GM18909 (cell line): Measurements from ENCODE around the gene SEC14L2.

ENCODE experiments used
- ATAC-seq: cut with Tn5 transposase; IDR thresholded peaks from one replicate; pipeline ENCODE4 v1.9.1; 2021; ENCODE audit warnings: mild to moderate bottlenecking; ENCODE audit not compliant: unreplicated experiment, poor library complexity

SEC14L2 gene

DNA sequence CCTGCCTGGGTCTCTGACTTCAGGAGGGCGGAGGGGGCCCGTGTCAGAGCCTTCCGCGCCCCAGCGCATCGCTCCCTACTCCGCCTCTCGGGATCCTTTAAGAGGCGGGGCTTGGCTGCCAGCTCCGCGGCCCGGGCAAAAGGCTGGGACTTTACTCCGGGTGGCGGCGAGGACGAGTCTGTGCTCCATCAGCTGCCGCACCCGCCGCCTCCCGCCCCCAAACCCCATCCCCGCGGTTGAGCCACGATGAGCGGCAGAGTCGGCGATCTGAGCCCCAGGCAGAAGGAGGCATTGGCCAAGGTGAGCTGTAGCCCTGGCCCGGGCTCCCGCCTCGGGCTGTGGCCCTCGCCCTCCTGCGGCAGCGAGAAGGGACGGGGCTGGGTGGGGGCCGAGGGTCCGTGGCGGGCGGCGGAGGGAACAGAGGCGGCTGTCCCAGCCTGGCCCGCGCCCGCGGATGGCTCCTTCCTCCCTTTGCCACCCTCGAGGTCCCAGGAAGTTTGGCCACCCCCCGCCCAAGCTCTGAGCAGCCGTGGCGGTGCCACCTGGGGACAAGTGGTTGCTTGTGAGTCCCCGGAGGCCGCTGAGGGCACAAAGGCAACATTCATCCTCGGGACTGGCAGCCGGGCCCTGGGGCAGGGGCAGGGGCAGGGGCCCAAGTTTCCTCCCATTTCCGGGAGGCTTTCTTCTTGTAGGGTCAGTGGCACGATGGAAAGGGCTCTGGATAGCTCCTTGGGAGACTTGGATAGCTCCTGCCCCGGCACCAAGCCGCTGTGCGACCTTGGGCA is at the start of gene SEC14L2:
Gene SEC14L2, plus strand, starts transcription at position 148 of the 785 bp plus-strand sequence. Its CDS starts 99 bp downstream, at position 247.
- no peak for ATAC-seq

DNA sequence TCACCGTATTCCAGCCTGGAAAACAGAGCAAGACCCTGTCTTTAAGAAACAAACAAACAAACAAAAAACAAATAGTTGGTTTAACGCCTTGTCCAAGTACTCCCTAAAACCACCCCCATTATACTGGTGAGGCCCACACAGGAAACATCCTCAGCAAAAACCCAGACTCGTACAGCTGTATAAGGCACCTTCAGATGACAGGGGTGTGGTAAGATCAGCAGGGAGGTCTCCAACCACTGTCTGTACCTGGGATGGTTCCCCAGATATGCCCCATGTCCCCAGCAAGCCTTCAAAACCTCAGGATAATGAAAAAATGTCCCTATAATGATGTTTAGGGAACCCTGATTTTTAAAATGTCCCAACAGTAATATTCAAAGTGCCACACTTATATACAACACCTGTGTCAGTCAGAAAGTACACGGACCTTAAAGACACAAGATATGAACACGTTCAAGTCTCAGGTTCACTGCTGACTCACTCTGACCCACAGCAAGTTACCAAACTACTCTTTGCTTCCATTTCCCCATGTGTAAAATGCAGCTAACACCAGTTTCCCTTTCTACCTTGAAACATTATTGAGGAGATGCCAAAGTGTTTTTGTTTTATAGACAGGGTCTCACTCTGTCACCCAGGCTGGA is 49.4 kb upstream of the SEC14L2 start:
- no peak for ATAC-seq

DNA sequence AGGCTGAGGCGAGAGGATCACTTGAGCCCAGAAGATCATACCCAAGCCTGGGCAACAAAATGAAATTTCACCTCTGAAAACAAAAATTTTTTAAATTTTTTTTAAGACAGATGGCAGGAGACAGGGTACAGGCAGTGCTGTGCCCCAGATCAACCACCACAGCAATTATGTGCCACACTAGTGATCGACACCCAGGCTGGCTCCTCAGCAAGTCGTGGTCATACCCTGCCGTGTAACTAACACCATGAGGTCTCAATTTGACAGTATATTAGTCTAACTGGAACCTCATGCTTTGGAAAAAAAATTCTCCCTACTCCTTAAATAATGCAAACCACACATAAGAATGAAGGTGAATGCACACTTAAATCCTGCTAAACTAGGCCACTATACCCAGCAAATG is 48.4 kb upstream of the SEC14L2 start:
- no peak for ATAC-seq

DNA sequence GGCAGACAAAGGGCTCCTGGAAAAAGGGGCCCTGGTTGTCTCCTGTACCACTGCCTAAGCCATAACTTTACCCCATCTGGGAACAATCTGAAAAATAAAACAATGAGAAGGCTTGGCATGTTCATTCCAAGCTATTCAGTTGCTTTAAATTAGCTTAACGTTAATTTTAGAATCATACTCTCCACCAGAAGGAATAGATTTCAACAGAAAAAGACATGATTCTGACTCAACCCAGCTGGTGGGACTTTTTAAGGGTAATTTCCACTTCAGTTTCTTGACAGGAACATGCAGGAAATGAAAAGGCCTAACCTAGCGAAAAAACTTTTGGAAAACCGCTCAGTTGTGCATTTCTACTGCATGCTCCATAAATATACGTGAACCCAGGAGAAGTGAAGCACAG is 48.0 kb upstream of the SEC14L2 start:
- ATAC-seq = no peak

DNA sequence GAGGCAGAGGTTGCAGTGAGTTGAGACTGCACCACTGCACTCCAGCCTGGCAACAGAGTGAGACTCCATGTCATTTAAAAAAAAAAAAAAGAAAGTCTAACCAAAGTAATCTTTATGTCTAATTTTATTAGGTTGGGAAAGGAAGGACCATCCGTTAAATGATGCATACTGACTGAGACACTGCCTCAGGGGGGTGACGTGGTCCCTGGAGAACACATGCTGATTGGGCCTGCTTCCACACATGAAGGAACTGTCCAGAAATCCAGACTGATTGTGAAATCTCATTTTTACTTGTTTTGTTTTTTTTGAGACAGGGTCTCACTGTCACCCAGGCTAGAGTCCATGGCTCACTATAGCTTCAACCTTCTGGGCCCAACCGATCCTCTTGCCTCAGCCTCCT is 45.6 kb upstream of the SEC14L2 start:
- no peak for ATAC-seq

DNA sequence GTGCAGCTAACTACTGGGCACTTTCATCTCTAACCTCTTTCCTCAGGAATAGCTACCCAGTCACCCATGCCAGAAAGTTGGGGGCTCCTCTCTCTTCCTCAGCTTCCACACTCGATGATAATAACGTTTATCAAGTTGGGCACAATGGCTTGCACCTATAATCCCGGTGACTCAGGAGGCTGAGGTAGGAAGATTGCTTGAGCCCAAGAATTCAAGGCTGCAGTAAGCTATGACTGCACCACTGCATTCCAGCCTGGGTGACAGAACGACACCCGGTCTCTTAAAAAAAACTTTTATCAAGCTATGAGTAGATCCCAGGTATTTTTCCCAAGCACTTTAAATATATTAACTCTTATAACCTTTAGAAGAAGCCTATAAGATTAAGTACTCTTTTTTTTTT is 42.2 kb upstream of the SEC14L2 start:
- no peak for ATAC-seq

DNA sequence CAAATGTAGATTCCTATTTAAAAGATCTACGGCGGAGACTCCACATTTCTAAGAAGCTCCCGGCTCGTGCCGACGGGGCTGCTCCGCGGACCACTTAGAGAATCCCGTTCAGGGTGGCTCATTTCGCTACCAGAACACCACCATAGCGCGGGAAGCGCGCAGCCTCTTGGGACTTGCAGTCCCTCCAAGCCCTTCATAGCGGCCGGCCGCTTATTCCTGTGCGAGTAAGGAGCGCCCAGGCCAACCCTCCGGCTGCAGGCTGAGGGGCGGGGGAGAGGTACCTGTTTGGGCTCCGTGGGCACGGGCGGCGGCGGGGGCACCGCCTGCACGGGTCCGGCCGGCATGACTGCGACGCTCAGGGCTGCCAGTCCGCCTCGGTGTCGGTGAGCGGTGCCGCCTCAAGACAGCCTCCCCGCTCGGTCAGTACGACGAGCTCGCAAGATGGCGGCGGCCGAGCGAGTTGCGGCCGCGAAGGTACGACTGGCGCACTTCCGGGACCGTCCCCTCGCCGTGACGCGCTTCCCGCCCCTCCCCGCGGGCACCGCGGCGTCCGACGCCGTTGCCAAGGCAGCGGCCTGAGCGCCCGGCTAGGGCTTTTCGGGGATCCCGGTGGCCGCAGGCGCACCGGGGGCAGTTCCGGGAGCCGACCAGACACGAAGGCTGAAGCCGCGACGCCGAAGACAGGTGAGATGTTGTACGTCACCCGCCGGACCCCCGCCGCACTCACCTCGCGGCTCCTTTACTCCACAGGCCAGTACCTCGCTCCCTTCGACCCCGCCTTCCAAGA is 40.2 kb upstream of the SEC14L2 start, which contains the start of the genes CCDC157 and SF3A1:
Gene CCDC157, plus strand, starts transcription at position 559 of the 787 bp plus-strand sequence. CDS start 8,994 bp downstream, outside the sequence.
Gene SF3A1, minus strand, starts transcription at position 446 of the 787 bp plus-strand sequence. Its CDS starts 102 bp downstream, at position 344.
- peak; percentile 89 for ATAC-seq

DNA sequence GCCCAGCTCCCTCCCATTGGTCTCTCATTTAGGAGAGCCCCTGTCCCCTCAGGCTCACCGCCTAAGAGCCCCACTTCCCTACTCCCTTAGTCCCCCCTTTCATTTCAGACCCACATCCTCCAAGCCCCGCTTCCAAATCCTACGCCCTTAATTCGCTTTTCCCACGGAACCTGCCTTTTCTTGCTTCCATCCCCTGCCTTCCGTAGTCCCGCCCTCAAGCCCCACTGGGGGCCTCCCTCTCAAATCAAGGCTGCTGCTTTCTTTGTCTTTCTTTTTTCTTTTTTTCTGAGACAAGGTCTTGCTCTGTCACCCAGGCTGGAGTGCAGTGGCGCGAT is 39.6 kb upstream of the SEC14L2 start:
- ATAC-seq = no peak

DNA sequence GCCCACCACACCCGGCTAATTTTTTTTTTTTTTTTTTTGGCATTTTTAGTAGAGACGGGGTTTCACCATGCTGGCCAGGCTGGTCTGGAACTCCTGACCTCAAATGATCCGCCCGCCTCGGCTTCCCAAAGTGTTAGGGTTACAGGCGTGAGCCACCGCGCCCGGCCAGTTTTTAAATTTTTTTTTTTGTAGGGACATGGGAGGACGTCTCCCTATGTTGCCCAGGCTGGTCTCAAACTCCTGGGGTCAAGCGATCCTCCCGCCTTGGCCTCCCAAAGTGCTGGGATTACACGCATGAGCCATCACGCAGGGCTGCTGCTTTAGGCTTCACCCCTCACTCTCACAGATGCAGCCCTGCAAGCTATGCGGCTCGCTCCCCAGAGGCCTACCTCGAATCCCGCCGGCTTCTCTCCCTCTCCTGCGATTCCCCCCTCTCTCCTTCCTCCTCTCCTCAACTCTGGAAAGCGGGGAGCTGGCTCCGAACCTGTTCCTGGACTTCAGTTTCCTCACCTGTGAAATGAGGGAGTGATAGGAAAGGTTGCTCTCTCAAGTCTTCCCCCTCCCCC is 39.1 kb upstream of the SEC14L2 start:
- ATAC-seq = no peak

DNA sequence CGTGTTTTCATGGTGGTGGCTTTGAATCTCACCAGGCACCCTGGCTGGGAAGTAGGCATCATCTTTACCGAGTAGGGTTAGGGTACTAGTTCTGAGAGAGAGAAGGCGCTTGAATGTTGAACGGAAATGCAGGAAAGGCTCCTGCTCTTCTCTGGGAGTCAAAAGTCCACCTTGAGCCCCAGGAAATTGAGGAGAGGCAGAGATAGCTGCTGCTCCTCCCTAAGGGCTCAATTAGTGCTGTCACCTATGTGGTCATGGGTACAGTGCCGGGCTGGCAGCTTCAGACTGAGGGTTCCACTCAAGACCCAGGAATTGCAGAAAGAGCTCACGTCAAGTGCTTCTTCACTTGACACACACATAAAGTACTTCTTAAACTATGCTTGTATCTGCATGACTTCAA is 38.3 kb upstream of the SEC14L2 start:
- ATAC-seq = no peak

DNA sequence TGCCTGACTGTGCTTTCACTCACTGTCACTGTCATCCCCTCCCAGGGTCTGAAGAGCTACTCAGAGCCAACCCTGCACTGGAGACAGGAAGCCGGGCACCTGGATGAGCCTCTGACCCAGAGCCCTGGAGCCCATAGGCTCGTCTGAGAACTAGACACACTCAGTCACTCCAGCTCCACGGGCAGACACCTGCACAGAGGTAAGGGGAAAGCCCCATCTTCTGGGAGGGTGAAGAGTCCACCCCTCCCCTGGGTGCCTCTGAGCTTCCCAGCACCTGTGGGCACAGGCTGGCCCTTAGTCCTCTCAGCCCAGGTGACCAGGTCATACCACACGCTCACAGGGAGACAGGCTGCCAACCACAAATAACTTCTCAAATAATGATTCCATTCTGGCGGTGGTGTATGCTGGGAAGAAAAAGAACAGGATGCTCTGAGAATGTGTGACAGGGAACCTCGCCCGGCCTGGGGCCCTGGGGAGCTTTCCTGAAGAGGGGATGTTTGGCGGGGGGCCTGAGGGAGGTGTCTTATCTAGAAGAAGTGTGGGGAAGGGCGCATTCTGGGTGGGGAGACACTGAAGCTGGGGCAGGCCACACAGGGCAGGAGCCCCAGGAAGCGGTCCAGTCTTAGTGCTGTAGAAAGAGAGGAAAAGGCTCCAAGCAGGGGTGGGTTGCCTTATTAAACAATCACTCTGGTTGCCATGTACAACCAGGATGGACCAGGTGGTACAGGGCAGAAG is 34.7 kb upstream of the SEC14L2 start:
- ATAC-seq = no peak

DNA sequence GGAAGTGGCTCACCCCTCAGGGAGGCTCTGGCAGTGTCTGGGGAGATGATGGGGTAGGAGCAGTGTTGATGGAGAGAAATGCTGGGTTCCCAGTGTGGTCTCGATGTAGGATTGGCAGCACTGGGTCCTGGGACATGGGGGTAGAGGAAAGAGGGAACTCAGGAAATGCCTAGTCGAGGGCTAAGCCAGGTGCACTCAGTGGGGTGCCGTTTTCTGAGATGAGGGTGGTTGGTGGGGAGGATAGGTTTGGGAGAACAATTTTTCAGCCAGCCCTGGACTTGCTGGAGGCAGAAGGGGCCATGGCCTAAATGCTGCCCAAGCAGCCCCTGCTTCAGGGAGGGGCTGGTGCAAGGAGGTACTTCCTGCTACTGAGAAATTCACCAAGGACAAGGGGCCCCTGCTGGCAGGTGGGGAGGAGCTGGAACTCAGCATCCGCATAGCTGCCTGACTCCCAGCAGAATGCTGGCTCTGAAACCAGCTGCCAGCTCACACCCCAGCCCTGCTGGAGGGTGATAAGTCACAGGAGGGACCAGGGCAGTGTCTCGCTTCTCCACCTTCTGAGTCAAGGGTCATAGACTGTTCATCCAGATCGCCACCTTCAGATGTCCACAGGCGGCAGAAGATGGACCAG is 34.1 kb upstream of the SEC14L2 start:
- no peak for ATAC-seq

DNA sequence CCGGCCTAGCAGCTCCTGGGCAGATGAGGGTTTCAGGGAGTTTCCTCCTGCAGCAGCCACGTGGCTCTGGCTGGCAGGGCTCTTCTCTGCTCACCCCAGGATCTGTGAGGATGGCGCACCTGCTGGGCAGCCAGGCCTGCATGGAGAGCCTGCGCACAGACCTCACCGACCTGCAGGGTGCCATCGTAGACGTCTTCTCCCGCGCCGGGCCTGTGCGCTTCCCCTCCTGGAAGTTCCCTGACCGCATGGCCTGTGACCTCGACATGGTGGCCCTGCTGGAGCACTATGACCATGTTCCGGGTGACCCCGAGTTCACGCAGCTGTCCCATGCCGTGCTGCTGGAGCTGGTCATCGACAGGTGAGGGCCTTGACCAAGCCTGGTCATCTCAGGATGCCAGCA is 30.9 kb upstream of the SEC14L2 start:
- no peak for ATAC-seq

DNA sequence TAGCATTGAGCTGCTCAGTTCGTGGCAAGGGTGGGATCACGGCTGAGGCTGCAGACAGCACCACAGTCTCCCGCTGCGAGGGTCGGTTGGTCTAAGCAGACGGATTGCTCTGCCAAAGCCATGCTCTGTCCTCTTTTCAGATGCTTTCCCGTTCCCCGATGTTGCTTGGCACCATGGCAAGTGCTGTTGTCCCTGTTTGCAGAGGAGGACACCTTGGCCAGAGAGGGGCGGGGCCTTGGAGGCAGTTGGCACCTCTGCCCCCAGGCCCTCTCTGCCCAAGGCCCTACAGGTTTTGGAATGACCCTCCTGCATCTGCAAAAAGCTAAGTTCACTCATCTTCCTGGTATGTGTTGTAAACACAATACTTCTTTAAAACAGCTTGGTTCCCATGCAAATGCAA is 28.4 kb upstream of the SEC14L2 start:
- no peak for ATAC-seq

DNA sequence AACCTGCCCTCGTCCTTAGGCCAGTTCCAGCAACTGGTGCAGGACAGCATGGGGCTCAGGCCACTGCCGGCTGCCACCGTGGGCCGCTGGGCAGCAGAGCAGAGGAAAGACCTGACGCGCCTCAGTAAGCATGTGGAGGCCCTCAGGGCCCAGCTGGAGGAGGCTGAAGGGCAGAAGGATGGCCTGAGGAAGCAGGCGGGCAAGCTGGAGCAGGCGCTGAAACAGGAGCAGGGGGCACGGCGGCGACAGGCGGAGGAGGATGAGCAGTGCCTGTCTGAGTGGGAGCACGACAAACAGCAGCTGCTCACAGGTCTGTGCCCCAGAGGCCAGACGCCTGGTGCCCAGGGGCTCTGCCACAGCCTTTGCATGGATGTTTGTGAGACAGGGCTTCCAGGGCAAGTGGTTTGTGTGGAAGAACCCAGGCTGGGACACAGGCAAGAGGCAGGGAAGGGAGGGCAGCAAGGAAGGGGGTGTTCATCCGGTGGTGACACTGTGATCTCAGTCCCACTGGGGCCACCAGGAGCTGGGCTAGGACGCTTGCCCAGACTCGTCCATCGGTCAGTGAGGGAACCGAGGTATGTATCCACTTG is 26.1 kb upstream of the SEC14L2 start:
- no peak for ATAC-seq

DNA sequence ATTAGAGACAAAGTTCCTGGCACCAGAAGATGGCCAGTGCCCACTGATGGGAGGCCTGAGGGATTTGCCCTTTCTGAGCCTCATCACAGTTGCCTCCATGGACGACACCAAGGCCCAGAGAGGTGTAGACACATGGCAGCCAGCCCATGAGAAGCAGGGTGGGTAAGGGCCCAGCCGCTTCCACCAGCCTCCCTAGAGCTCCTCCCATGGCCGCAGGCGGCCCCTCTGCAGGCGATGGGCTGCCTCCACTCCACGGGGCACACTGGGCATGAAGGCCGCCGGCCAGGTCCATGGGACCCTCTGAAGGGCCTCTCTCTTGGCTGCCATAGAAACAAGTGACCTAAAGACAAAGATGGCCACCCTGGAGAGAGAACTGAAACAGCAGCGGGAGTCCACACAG is 25.5 kb upstream of the SEC14L2 start:
- no peak for ATAC-seq

DNA sequence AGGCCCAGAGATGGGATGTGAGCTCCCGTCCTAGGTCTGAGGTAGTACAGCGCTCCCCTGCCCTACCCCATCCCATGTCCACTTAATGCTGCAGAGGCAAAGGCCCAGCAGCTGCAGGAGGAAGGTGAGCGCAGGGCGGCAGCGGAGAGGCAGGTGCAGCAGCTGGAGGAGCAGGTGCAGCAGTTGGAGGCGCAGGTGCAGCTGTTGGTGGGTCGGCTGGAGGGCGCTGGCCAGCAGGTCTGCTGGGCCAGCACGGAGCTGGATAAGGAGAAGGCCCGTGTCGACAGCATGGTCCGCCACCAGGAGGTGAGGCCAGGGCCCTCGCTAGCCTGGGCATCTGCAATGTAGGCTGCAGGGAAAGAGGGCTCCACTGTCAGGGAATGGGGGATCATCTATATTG is 24.8 kb upstream of the SEC14L2 start:
- ATAC-seq = no peak

DNA sequence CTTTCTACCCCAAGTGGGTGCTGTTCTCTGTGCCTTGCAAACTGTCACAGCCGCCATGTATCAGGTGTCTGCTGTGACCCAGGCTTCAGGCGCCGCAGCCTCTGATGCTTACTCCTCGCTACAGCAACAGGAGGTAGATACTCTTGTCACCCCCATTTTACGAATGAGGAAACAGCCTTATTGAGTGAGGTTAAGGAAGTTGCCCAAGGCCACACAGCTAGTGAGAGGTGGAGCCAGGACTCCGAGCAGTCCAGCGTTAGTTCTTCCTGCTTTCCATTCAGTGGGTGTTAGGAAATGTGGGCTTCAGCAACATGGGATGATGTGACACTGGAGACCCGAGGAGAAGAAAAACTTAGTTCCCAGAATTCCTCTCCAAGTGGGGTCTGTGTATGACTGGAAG is 23.9 kb upstream of the SEC14L2 start:
- ATAC-seq = no peak
